Effector CD8-positive, alpha-beta T cell (primary cell): ENCODE results near the gene GOLGA6L10.
"Not testable (repeated sequence)": the region's sequence is repeated elsewhere in the genome, so short reads cannot be mapped to it uniquely, and the experiment has no call there.

Source experiments
- DNase-seq: peaks from one replicate; lab custom pipeline; 2025; lab: John Stamatoyannopoulos, UW

GOLGA6L10 gene

DNA sequence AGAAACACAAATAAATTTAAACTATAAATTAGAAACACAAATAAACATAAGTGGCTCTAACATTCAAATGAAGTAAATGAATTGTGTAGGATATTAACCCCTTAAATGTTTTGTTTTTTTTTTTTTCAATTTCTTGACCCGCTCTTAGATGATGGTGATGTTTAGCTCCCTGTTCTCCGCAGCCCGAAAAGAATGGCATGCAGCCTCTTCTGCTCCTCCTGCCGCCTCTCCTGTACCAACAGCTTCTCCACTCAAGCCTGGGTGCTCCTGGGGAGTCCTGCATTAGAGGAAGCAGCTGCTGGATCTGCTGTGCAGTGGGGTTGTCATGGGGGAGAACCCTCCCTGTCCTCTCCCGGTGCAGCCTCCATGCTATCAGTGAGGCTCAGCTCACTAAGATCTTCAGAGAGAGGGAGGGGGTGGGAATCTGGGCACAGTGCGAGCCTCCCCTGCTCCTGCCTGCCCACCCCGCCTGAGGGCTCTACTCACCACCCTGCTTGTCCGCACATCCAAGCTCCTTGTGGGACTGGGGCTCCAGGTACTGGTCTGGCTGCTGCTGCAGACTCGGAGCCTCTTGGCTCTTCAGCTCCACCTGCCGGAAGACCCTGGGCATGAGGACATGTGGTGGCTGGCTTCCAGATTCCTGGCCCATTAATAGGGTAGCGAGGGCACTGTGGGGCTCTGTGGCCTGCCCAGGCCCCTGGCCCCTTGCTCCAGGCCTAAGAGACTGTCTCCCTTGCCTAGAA is 6.5 kb downstream of the GOLGA6L10 start:
- DNase-seq = not testable (repeated sequence)

DNA sequence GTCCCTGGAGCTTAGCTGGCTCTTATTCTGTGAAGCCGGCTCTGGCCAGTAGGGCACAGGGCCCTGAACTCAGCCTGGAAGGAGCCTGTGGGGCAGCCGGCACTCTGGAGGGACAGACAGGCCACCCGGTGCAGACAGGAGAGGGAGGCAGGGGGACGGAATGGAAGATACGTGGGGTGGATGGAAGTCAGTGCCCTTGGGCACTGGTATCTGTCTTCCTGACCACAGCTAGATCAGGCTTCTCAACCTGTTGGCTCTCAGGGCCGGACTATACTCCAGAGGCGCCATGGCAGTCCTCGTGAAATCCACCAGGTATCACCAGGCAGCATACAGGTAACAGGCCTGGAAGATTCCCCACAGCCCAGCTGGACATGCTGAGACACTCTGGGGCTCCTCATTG is 10.7 kb downstream of the GOLGA6L10 start:
- not testable (repeated sequence) for DNase-seq

DNA sequence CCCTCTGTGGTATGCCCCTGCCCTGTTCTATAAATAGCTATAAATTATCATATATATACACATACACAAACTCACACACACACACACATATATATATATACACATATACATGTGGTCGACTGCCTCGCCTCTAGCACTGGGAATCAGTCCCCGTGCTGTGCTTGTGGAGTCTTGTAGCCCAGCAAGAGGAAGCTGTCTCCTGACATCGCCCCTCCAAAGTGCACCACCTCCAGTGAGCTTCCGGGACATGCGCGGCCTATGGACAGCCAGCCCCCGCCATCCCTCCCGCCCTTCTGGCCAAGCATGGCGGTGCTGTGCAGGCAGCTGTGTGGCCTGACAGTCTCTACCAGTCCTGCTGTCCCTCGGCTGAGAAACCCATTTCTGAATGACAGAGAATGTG is 11.2 kb downstream of the GOLGA6L10 start:
- DNase-seq = not testable (repeated sequence)

DNA sequence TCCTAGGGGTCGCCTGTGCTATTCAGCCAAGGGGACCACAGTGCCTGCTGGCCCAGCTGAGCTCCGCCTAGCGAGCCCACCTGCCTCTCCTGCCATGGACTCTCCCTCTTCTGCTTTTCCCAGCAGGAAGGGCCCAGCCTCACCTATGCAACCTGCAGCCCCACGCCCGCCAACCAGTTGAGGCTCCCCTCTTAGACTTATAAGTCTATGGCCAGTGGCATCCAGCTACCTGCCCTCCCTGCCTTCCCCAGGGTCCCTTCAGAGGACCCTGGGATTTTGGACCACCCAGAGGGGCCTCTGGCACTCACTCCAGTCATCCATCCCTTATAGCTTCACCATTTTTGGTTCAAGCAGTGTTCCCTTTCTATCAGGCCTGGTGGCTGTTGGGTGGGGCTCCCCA is 12.2 kb downstream of the GOLGA6L10 start:
- DNase-seq = not testable (repeated sequence)

DNA sequence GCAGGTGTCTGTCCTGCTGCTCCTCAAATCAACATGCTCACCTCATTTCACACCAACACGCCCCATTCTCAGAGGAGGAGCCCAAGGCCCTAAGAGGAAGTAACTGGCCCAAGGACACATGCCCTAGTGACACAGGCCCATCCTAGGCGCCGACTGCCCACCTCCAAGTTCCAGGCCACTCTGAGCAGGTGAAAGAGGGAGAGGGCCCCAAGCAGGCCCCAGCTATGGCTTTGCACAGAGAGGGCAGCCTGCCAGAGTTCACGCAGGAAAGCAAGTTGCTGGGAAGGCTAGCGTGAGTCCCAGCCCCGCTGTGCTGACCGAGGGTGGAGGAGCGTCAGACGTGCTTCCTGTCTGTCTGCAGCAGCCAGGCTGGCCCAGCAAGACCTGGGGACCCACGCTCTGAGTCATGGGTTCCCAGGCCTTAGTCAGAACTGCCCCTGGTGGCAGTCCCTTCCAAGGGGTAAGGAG is 13.1 kb downstream of the GOLGA6L10 start:
- DNase-seq = not testable (repeated sequence)

DNA sequence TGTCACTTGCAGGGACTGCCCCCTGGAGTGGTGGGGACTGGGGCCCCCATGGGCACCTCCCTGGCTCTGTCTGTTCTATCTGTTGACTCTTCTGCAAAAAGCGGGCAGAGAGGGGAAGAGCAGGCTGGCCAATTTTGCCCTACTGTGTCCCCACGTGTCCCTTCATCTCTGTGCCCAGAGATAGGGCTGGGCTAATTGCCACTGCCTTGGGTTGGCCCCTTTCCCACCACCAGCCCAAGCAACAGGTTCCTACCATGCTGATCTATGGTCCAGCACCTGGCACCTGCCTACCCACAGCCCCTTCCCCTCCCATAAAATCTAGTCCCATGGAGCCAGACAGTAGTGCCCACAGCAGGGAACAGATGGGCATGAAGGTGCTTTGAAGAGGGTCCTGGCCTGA is 14.3 kb downstream of the GOLGA6L10 start:
- not testable (repeated sequence) for DNase-seq

DNA sequence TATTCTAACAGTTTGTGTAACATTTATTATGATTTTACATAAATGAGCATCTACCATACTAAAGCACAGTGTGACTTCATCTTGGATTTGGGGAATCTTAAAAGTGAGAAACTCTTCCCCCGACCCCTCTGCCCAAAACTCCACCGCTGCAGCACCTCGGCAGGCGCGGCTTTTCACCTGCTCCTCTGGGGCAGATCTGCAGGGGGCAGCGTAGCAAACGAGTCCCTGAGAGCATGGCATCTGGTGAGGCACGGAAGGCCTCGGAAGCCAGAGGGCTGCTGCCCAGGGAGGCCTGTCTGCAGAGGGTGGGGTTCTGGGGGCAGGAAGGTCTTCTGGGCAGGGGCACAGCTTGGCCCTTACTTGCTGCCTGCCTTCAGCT is 14.7 kb downstream of the GOLGA6L10 start:
- not testable (repeated sequence) for DNase-seq

DNA sequence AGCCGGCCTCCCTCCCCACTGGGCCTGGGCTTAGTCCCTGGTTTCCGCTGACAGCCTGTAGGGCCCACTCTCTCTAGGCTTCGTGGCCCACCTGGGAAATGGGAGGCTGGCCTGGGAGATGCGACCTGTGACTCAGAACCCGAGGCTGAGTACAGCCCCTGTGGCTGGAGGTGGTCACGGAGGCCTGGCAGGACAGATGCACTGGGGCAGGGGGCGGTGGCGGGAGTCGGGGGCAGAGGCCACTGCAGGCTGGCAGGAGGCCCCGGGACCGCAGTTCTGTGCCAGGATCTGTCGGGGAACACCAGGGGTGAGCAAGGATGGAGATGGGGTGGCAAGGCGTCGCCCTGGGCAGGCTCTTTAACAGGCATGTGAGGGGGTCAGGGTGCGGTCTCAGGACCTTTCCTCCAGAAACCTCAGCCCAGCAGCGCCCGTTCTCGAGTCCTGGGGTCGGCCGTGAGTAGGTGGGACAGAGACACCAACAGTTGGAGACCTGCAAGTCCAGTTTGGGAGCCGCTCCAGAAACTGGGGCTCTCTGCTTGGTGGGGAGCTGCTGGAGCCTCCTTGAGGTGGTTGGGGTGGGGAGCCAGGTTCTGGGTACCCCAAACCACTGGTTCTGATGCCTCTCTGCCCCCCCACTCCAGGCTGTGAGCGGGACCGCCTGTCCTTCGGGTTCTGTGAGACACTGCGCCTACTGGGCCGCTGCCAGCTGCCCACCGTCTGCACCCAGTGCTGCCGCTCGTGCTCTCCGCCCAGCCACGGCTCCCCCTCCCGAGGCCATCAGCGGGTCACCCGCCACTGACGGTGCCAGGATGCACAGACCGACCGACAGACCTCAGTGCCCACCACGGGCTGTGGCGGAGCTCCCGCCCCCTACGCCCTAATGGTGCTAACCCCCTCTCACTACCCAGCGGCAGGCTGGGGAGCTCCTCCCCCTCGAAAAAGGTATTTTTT is 15.4 kb downstream of the GOLGA6L10 start:
- not testable (repeated sequence) for DNase-seq

DNA sequence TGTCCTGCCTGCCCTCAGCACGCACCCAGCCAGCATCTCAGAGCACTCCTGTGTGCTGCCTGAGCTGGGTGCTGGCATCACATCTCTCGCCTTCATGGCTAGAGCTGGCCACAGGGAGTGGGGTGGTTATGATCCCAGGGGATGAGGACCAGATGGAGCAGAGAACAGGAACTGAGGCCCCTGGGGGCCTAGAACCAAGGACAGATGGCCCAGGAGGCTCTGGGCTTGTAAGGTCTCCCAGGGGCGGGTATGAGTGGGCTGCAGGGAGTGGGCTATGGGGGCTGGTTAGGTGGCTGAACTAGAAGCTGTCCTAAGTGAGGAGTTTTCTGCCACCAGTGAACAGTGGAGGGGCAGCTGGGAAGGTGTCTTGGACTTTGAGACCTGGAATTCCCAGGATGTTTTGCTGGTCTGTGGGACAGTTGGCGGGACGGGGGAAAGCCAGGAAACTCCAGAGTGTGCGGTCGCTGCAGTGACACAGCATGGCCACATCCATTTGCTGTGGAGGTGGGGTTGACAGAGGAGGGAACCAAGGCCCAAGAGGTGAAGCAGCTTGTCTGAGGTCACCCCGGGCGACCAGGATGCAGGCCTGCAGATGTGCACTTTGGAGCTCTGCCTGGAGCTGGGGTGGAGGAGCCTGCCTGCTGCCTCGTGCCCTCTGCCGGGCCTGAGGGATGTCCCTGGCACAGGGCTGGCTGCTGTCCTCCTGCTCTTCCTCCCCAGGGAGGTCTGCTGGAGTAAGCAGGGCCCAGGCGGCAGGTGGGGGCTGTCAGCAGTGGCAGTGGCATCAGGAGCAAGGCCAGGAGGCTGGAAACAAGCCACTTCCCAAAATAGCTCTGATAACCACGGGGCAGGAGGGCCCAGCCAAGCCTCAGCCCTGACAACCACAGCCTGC is 16.3 kb downstream of the GOLGA6L10 start:
- not testable (repeated sequence) for DNase-seq

DNA sequence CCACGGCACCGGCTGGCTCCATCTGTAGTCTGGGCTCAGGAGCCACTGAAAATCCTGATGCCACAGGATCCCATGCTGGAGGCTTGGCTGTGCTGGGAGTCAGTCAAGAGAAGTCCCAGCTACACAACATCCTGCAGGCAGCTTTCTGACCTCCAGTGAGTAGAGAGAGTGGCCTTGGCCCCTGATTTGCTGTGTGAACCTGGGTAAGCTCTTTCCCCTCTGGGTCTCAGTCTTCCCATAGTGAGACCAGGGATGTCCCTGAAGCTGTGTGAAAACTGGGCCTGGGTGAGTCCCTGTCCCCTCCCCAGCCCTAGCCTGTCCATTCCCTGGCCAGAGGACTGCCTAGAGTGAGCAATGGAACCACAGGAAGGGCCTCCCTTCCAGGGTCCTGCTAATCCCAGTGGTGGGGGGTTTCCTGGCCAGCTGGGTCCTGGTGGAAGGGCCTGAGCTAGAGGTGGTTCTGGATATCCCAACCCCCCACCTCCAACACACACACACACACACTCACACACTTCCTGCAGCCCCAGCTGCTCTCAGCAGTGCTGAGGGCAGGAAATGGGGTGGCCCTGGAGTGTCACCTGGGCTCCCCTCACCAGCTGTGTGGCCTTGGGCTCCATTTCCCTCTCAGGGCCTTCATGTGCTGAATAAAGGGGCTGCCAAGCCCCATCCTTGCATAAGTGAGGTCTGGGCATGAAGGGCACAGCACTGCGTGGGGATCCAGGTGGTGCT is 17.5 kb downstream of the GOLGA6L10 start:
- DNase-seq = not testable (repeated sequence)

DNA sequence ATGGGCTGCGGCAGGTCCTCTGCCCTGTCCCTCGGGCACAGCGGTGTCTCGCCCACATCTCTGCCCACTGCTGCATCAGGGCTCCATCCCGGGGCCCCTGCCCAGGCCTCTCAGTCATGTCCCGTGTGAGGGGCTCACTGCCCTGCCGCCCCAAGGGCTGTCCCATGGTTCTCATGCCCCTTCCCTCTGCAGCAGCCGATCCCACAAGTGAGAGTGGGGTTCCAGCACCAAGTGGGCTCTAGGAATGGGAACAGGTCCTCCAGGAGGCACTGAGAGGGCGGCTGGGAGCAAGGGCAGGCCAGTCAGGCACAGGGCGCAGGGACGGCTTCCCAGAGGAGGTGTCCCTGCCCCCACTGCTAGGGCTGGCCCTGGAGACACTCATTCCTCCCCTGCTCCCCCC is 18.4 kb downstream of the GOLGA6L10 start:
- not testable (repeated sequence) for DNase-seq

DNA sequence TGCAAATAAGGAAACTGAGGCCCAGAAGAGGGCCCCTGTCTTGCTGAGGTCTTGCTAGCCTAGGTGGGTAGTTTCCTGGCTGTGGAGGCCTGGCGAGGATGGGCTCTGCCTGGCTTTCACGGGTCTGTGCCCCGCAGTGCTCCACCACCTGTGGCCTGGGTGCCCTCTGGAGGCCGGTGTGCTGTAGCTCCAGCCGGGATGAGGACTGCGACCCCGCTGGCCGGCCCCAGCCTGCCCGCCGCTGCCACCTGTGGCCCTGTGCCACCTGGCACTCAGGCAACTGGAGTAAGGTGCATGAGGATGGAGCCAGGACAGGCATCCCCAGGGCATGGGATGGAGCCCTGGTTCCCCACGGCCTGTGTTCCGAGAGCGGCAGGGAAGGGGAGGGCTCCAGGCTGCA is 20.2 kb downstream of the GOLGA6L10 start:
- DNase-seq = not testable (repeated sequence)

DNA sequence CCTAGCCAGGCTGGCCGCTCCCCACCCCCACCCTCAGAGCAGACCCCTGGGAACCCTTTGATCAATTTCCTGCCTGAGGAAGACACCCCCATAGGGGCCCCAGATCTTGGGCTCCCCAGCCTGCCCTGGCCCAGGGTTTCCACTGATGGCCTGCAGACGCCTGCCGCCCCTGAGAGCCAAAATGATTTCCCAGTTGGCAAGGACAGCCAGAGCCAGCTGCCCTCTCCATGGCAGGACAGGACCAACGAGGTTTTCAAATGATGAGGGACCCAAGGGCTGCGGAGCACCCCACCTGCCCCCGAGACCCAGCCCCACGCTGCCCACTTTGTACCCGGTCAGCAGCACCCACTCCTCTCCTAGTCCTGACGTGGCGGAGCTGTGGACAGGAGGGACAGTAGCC is 21.9 kb downstream of the GOLGA6L10 start:
- DNase-seq = not testable (repeated sequence)

DNA sequence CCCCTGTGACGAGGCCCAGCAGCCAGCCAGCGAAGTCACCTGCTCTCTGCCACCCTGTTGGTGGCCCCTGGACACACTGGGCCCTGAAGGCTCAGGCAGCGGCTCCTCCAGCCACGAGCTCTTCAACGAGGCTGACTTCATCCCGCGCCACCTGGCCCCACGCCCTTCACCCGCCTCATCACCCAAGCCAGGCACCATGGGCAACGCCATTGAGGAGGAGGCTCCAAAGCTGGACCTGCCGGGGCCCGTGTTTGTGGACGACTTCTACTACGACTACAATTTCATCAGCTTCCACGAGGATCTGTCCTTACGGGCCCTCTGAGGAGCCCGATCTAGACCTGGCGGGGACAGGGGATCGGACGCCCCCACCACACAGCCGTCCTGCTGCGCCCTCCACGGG is 22.4 kb downstream of the GOLGA6L10 start:
- not testable (repeated sequence) for DNase-seq

DNA sequence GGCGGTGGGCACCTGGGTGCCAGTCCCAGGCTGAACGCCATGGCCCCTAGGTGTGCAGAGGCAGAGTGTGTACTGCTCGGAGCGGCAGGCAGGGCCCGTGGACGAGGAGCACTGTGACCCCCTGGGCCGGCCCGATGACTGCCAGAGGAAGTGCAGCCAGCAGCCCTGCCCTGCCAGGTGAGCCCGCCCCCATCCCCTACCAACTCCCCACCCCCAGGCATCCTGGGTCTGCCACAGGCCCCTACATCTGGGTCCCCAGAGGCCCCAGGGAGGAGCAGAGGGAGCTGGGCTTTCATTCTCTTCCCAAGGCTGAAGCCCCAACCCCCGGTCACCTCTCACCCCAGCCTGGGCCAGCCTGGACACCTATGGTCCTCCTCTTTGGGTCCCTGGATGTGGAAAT is 23.6 kb downstream of the GOLGA6L10 start:
- not testable (repeated sequence) for DNase-seq

DNA sequence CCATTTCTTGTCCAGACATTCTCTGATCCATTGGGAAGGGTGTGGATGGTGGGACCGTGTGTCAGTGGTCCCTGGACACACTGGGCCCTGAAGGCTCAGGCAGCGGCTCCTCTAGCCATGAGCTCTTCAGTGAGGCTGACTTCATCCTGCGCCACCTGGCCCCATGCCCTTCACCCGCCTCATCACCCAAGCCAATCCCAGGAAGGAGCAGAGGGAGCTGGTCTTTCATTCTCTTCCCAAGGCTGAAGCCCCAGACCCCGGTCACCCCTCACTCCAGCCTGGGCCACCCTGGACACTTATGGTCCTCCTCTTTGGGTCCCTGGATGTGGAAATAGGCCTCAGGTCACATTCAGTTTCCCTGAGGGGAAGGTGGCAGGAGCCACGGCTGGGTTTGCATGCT is 24.4 kb downstream of the GOLGA6L10 start:
- DNase-seq = not testable (repeated sequence)

DNA sequence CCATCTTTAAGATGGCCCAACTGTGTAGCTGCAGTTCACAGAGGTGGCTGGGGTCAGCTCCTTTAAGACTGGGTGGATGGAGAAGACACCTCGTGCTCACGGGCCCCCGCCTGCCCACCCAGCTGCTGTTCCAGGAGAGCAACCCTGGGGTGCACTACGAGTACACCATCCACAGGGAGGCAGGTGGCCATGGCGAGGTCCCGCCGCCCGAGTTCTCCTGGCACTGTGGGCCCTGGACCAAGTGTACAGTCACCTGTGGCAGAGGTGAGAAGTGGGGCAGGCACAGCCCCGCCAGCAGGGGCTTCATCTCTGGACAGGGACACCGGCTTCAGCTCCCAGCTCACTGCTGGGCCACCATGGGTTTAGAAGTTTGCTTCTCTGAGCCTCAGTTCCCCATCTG is 26.8 kb downstream of the GOLGA6L10 start:
- not testable (repeated sequence) for DNase-seq

DNA sequence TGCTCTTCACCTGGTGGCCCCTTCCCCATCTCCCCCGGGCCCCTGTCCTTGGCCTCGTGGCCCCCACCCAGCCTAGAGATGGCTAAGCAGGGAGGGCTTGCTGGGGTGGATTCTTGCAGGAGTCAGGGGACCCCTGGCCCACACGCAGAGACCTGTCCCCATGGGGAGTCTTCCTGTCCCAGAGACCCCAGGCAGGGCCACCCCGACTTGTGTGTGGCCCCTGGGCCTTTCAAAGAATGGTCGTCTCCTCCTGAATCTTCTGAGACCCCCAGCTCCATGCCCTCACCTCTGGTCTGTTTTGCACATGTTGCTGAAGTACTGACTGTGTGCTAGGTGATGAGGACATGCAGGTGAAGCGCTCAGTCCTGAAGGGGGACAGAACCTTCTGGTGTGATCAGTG is 28.4 kb downstream of the GOLGA6L10 start:
- not testable (repeated sequence) for DNase-seq

DNA sequence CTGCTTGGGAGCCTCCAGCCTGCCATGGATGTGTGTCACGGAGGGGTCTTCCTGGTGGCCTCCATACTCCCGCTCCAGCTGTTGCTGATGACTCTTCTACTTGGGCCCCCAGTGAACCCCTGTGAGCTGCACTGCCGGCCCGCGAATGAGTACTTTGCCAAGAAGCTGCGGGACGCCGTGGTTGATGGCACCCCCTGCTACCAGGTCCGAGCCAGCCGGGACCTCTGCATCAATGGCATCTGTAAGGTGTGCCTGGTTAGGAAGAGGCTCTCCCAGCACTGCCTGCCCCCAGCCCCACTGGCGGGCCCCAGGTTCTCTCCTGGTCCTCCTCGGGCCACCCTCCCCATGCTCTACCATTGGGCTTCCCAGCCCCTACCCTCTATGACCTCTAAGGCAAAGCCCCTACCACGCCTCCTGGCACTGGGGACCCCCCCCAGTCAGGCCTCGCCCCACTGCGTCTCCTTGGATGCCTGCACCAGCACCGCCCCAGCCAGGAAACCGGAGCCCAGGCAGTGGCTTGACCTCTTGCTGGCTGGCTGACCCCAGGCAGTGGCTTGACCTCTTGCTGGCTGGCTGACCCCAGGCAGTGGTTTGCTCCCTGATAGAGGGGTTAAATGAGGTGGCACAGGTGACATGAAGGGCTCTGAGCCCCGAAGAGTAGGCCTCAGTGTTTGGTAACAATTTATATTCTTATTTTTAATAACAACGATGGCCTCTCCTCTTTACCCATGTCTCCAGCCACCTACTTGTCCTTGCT is 29.6 kb downstream of the GOLGA6L10 start:
- DNase-seq = not testable (repeated sequence)

DNA sequence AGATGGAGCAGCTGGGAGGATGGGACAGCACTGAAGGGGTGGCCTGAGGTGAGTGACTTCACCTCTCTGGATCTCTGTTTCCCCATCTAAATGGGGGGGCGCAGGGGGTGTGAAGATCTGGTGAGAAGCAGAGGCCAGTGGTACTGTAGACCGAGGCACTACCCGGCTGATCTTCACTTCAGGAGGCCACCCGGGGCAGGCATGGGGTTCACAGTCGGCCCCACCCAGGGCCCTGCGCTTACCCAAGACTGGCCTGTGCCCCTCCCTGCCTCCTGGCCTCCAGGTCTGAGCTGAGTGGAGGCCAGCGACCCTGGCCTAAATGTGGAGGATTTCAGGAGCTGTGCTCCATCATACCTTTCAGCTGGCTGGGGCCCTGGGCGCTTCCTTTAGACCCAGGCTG is 31.0 kb downstream of the GOLGA6L10 start:
- not testable (repeated sequence) for DNase-seq
